SH-SY5Y (cell line): ENCODE data around the gene CTNND2.

Experiments used
- GATA2 ChIP-seq: IDR thresholded peaks from 2 replicates; pipeline ENCODE4 v1.6.1; 2011; ENCODE audit warnings: mild to moderate bottlenecking, low read depth, low read length
- GATA3 ChIP-seq: IDR thresholded peaks from 2 replicates; pipeline ENCODE4 v1.6.1; 2011; ENCODE audit warnings: low read depth, mild to moderate bottlenecking, low read length, moderate library complexity

The CTNND2 gene

GRCh38 chr5:11164531-11165294 is 739.5 kb downstream of the CTNND2 start:
- TF ChIP-seq GATA2 (no peak), GATA3 (no peak)

- no peak for TF ChIP-seq GATA3
- TF ChIP-seq GATA2, result no peak
These were observed 747.1 kb downstream of the CTNND2 start for GRCh38 chr5:11157132-11157531.

- TF ChIP-seq GATA2 (no peak), GATA3 (no peak)
These were observed 750.4 kb downstream of the CTNND2 start for GRCh38 chr5:11153670-11154382.

- TF ChIP-seq GATA3 (no peak), GATA2 (no peak)
These were observed 751.9 kb downstream of the CTNND2 start for GRCh38 chr5:11152368-11152767.

GRCh38 chr5:11150976-11151375 is 753.3 kb downstream of the CTNND2 start:
- no peak for TF ChIP-seq GATA2
- no peak for TF ChIP-seq GATA3

- TF ChIP-seq GATA3 (no peak), GATA2 (no peak)
These were observed 755.3 kb downstream of the CTNND2 start for GRCh38 chr5:11148810-11149539.

GRCh38 chr5:11146171-11146570 is 758.1 kb downstream of the CTNND2 start:
- TF ChIP-seq GATA2 (no peak), GATA3 (no peak)

GRCh38 chr5:11143456-11144267 is 760.6 kb downstream of the CTNND2 start:
- TF ChIP-seq GATA2, result no peak
- no peak for TF ChIP-seq GATA3

- TF ChIP-seq GATA3 (no peak), GATA2 (no peak)
These were observed 764.9 kb downstream of the CTNND2 start for GRCh38 chr5:11139217-11139865.

GRCh38 chr5:11130131-11130530 is 774.1 kb downstream of the CTNND2 start:
- TF ChIP-seq GATA2 (no peak), GATA3 (no peak)

GRCh38 chr5:11128021-11128420 is 776.2 kb downstream of the CTNND2 start:
- no peak for TF ChIP-seq GATA3

- TF ChIP-seq GATA3, result no peak
- TF ChIP-seq GATA2, result no peak
These were observed 777.4 kb downstream of the CTNND2 start for GRCh38 chr5:11126844-11127243.

GRCh38 chr5:11121885-11122284 is 782.4 kb downstream of the CTNND2 start:
- TF ChIP-seq GATA3 (no peak), GATA2 (no peak)

GRCh38 chr5:11110128-11110527 is 794.1 kb downstream of the CTNND2 start:
- TF ChIP-seq GATA3, result no peak
- no peak for TF ChIP-seq GATA2
